ENCODE results near the gene CPN1. TPM values are rescaled to one million over a fixed set of nuclear protein-coding genes. Genes with fewer than 3 reads are reported as not detected.

The CPN1 gene
- total RNA-seq, 1 experiment from 2014 or later = not detected

DNA sequence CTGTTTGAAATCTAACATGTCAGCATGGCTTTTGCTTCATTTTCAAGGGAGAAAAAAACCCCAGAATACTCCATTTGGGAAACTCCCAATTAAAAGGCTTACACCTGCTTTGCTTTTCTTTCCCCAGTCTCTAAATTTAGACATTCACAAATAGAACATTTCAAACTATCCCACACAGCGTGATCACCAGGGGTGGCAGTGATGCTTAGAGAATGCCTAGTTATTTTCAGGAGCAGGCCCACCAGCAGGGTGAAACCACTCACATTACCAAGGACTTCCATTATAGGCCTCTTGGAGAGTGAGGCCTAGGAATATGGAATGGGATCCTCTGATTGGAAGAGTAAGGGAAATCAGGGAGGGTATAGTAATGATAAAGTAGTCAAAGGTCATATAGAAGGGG is 14.2 kb downstream of the CPN1 start:
- H3K4me3 Mint-ChIP-seq (ENCODE audit: unreplicated experiment) = no peak overlapping the region
- H3K27ac Mint-ChIP-seq (ENCODE audit: low read depth, unreplicated experiment) = no peak overlapping the region
- H3K4me1 Mint-ChIP-seq (ENCODE audit: insufficient read depth, unreplicated experiment) = no peaks in the 10 kb centered on the region
- intact Hi-C loops (cut with micrococcal nuclease) = no loop called here
- CTCF ChIA-PET = interaction anchor here (0.7 to 1.4 kb wide), 2 partner anchors 21 to 112 kb away, joined by 3 to 4 read pairs; no protein-coding TSS in a partner anchor
- POLR2A ChIA-PET = no interaction called here
- H3K27me3 Mint-ChIP-seq (ENCODE audit: insufficient read depth, unreplicated experiment) = no peaks in the 10 kb centered on the region
- DNase-seq (ENCODE audit: unreplicated experiment) = no peak
- TF ChIP-seq, protein P1, sequence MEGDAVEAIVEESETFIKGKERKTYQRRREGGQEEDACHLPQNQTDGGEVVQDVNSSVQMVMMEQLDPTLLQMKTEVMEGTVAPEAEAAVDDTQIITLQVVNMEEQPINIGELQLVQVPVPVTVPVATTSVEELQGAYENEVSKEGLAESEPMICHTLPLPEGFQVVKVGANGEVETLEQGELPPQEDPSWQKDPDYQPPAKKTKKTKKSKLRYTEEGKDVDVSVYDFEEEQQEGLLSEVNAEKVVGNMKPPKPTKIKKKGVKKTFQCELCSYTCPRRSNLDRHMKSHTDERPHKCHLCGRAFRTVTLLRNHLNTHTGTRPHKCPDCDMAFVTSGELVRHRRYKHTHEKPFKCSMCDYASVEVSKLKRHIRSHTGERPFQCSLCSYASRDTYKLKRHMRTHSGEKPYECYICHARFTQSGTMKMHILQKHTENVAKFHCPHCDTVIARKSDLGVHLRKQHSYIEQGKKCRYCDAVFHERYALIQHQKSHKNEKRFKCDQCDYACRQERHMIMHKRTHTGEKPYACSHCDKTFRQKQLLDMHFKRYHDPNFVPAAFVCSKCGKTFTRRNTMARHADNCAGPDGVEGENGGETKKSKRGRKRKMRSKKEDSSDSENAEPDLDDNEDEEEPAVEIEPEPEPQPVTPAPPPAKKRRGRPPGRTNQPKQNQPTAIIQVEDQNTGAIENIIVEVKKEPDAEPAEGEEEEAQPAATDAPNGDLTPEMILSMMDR (IDR thresholded peaks at IDR 0.05; ENCODE audit: unreplicated experiment) = no peak
- BruUV-seq (replicated peaks) = no TSS peak
- H3K9me3 Mint-ChIP-seq (ENCODE audit: unreplicated experiment) = no peaks in the 10 kb centered on the region
- H3K36me3 Mint-ChIP-seq (ENCODE audit: insufficient read depth, unreplicated experiment) = no peaks in the 10 kb centered on the region

DNA sequence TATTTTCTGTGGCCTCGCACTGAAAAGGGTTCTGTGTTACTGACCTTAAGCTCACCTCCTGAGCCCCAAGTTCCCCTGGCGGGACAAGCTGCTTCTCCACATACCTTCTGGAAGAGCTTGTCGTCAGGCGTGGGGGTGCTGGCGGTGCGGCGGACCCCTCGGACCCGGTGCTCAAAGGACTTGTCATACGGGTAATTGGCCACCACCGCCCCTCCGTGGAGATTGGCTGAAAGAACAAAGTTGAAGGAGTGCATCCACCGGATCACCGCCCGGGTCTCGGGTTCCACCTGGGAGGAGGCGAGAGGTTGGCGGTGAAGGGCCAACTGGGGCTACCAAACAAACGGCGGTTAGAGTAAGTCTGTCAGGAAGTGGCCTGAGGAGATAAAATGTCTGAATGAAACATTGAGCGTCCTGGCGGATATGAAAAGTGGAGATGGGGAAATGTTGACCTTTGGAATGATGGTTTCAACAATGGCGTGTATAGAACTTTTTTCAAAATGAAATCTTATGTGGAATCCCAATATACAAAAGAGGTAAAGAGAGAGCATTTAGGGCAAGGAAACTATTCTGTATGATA is 16.5 kb downstream of the CPN1 start:
- ChIA-PET POLR2A (no interaction called here), CTCF (interaction anchor here (0.7 kb wide), 1 partner anchor 99 kb away, joined by 3 read pairs; no protein-coding TSS in a partner anchor)
- Mint-ChIP-seq H3K4me1 (ENCODE audit: insufficient read depth, unreplicated experiment) (no peaks in the 10 kb centered on the region), H3K27ac (ENCODE audit: low read depth, unreplicated experiment) (no peak overlapping the region), H3K27me3 (ENCODE audit: insufficient read depth, unreplicated experiment) (no peaks in the 10 kb centered on the region), H3K9me3 (ENCODE audit: unreplicated experiment) (no peaks in the 10 kb centered on the region), H3K4me3 (ENCODE audit: unreplicated experiment) (no peak overlapping the region), H3K36me3 (ENCODE audit: insufficient read depth, unreplicated experiment) (no peaks in the 10 kb centered on the region)
- no TSS peak for BruUV-seq (replicated peaks)
- intact Hi-C loops (cut with micrococcal nuclease) = no loop called here
- no peak for DNase-seq (ENCODE audit: unreplicated experiment)
- TF ChIP-seq, protein P1 (IDR thresholded peaks at IDR 0.05; ENCODE audit: unreplicated experiment) = no peak

DNA sequence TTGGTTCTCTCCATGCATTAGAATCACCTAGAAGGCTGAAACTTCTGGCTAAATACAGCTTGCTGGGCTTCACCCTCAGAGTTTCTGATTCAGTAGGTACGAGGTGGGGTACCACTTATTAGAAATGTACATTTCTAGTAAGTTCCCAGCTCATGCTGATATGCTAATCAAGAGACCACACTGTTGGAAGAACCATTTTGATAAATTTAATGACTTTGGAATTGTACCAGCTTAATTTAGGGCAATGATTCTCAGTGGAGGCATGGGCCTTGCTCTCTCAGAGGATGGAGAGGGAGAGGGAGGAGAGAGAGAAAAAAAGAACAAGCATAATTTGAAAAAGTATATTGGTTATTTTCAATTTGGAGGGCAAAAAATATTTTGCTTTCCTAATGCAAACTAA is 20.3 kb downstream of the CPN1 start:
- no peak overlapping the region for H3K27ac Mint-ChIP-seq (ENCODE audit: low read depth, unreplicated experiment)
- H3K36me3 Mint-ChIP-seq (ENCODE audit: insufficient read depth, unreplicated experiment) = no peaks in the 10 kb centered on the region
- H3K27me3 Mint-ChIP-seq (ENCODE audit: insufficient read depth, unreplicated experiment) = no peaks in the 10 kb centered on the region
- peaks cover 5% of the 10 kb centered on the region for H3K9me3 Mint-ChIP-seq (ENCODE audit: unreplicated experiment)
- ChIA-PET CTCF (interaction anchor here (0.6 to 1.0 kb wide), 2 partner anchors 12 to 260 kb away, joined by 3 to 4 read pairs; no protein-coding TSS in a partner anchor), POLR2A (interaction anchor here (0.7 kb wide), 1 partner anchor 109 kb away, joined by 4 read pairs; no protein-coding TSS in a partner anchor)
- intact Hi-C loops (cut with micrococcal nuclease) = no loop called here
- TF ChIP-seq, protein P1 (IDR thresholded peaks at IDR 0.05; ENCODE audit: unreplicated experiment) = no peak
- H3K4me3 Mint-ChIP-seq (ENCODE audit: unreplicated experiment) = no peak overlapping the region
- DNase-seq (ENCODE audit: unreplicated experiment) = no peak
- H3K4me1 Mint-ChIP-seq (ENCODE audit: insufficient read depth, unreplicated experiment) = no peaks in the 10 kb centered on the region
- no TSS peak for BruUV-seq (replicated peaks)

DNA sequence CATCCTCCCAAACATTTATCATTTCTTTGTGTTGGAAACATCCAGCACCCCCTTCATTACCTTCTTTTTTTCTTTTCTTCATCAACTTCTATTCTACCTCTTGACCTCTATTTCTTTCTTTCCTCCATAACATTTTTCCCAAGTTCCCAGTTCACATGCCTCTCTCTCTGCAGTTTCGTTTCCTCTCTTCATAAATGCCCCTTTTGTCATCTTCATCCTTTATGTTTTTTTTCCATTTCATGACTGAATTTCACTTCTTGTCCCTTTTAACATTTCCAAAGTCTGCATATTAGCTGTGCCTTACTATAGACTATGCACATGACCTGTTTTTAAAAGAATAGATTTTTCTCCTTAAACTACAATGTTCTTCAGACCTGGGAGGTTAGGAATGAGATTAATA is 23.7 kb downstream of the CPN1 start:
- TF ChIP-seq, protein P1 (IDR thresholded peaks at IDR 0.05; ENCODE audit: unreplicated experiment) = no peak
- intact Hi-C loops (cut with micrococcal nuclease) = no loop called here
- Mint-ChIP-seq H3K4me3 (ENCODE audit: unreplicated experiment) (no peak overlapping the region), H3K9me3 (ENCODE audit: unreplicated experiment) (peaks cover 5% of the 10 kb centered on the region), H3K36me3 (ENCODE audit: insufficient read depth, unreplicated experiment) (no peaks in the 10 kb centered on the region), H3K4me1 (ENCODE audit: insufficient read depth, unreplicated experiment) (no peaks in the 10 kb centered on the region), H3K27me3 (ENCODE audit: insufficient read depth, unreplicated experiment) (no peaks in the 10 kb centered on the region), H3K27ac (ENCODE audit: low read depth, unreplicated experiment) (no peak overlapping the region)
- DNase-seq (ENCODE audit: unreplicated experiment) = no peak
- ChIA-PET CTCF (interaction anchor here (0.5 to 1.3 kb wide), 3 partner anchors 12 to 1591 kb away, joined by 3 to 6 read pairs (median 4); no protein-coding TSS in a partner anchor), POLR2A (interaction anchor here (0.7 to 0.8 kb wide), 2 partner anchors 8 to 1896 kb away, joined by 3 to 5 read pairs; no protein-coding TSS in a partner anchor)
- no TSS peak for BruUV-seq (replicated peaks)
